Measurements from ENCODE around the gene CLRN3.

DNA sequence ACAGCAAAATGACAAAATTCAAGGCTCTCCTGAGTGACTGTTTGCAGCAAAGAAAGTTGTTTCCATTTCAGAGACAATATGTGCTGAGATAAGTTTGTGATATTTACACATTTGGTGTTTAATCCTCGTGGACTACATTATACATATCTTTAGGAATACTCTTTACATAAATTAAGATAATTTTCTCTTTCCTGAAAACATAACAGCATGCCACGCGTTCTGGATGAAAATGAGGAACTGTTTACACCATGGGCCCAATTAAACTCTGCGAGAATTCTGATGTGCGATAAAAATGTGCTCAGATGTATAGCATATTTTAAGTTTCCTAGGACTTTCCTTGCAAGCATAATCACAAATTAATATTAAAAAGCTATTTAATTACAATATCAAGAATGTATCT lies 40.5 kb upstream of the CLRN3 start:
- TF ChIP-seq POLR2A (IDR thresholded peaks at IDR 0.05) (no peak), POLR2AphosphoS5 (IDR thresholded peaks at IDR 0.05) (no peak), EP300 (IDR thresholded peaks at IDR 0.05) (no peak)
- TF ChIP-seq, protein P1, sequence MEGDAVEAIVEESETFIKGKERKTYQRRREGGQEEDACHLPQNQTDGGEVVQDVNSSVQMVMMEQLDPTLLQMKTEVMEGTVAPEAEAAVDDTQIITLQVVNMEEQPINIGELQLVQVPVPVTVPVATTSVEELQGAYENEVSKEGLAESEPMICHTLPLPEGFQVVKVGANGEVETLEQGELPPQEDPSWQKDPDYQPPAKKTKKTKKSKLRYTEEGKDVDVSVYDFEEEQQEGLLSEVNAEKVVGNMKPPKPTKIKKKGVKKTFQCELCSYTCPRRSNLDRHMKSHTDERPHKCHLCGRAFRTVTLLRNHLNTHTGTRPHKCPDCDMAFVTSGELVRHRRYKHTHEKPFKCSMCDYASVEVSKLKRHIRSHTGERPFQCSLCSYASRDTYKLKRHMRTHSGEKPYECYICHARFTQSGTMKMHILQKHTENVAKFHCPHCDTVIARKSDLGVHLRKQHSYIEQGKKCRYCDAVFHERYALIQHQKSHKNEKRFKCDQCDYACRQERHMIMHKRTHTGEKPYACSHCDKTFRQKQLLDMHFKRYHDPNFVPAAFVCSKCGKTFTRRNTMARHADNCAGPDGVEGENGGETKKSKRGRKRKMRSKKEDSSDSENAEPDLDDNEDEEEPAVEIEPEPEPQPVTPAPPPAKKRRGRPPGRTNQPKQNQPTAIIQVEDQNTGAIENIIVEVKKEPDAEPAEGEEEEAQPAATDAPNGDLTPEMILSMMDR (IDR thresholded peaks at IDR 0.05), result no peak
